K562 (cell line): Measurements from ENCODE around the gene SF3B1. TPM values are rescaled to one million over a fixed set of nuclear protein-coding genes. Genes with fewer than 3 reads are reported as not detected.

Experiments
- ATAC-seq: fragments of 200-7000 bp; cut with Tn5 transposase; 3 replicates; pipeline ENCODE4 v1.9.1; 2020; ENCODE audit warnings: moderate library complexity
- BruUV-seq: library from RNA; stranded (reverse); fragments of 400-500 nt; replicated peaks from 2 replicates; lab custom pipeline; 2021; lab: Mats Ljungman, UMichigan
- CTCF ChIA-PET: fragments of 300-600 bp; formaldehyde crosslinking; extraction: SDS; loops from one replicate; lab custom pipeline; 2021; ENCODE audit warnings: low intra/inter-chr PET ratio; lab: Yijun Ruan, JAX
- POLR2A ChIA-PET: fragments of 300-600, 350-650 bp; sonication (Branson Sonifier 250); formaldehyde crosslinking; extraction: SDS; loops from one replicate; lab custom pipeline; 2021; ENCODE audit warnings: antibody characterized with exemption, inconsistent platforms; lab: Yijun Ruan, JAX
- DNase-seq, 4 experiments: peaks; one replicate each; pipeline versions ENCODE4 v3.0.0 to v3.0.0-alpha.2; 2011 to 2018; ENCODE audit warnings: low spot score in 3 of 4, mixed read lengths in 3 of 4; ENCODE audit errors: extremely low read depth in 1 of 4
- FAIRE-seq: peaks from 2 replicates; lab custom pipeline; 2011; peaks lifted over from hg19 to GRCh38; lab: Jason Lieb, UNC
- H2AFZ ChIP-seq: 2 replicates; pipeline ENCODE4 v1.6.0; 2011; ENCODE audit warnings: low read depth, low read length, control low read depth, inconsistent platforms
- H3K27ac ChIP-seq: fragments of 200-600 bp; 3 replicates; pipeline ENCODE4 v1.8.0; 2011; ENCODE audit warnings: low read depth, mild to moderate bottlenecking, control low read depth, inconsistent platforms, low read length, moderate library complexity, mixed read lengths; ENCODE audit errors: extremely low read depth
- H3K27me3 ChIP-seq, 2 experiments: fragments of 300-600 bp in 1 of 2; 2 replicates in 1 of 2; 3 replicates in 1 of 2; pipeline versions ENCODE4 v1.6.0 to v1.8.0; 2011; ENCODE audit warnings: inconsistent platforms in 2 of 2, low read length in 2 of 2, mild to moderate bottlenecking in 1 of 2, mixed read lengths in 1 of 2, moderate library complexity in 1 of 2; ENCODE audit not compliant: control insufficient read depth in 2 of 2, insufficient read depth in 2 of 2
- H3K36me3 ChIP-seq: fragments of 300-600 bp; 3 replicates; pipeline ENCODE4 v1.8.0; 2011; ENCODE audit warnings: mild to moderate bottlenecking, low read length, inconsistent platforms; ENCODE audit not compliant: control insufficient read depth, insufficient read depth
- H3K4me1 ChIP-seq, 2 experiments: fragments of 200-600 bp in 1 of 2; replicated peaks in 1 of 2; 2 replicates in 1 of 2; 3 replicates in 1 of 2; pipeline versions ENCODE4 v1.5.1 to v1.8.0; 2011; ENCODE audit warnings: inconsistent platforms in 2 of 2, low read length in 2 of 2, mild to moderate bottlenecking in 1 of 2, mixed read lengths in 1 of 2, moderate library complexity in 1 of 2; ENCODE audit not compliant: control insufficient read depth in 2 of 2, insufficient read depth in 2 of 2
- H3K4me2 ChIP-seq: 2 replicates; pipeline ENCODE4 v1.6.1; 2011; ENCODE audit warnings: low read length, control low read depth, inconsistent platforms, mixed read lengths; ENCODE audit not compliant: insufficient read depth
- H3K4me3 ChIP-seq: fragments of 200-600 bp; sonication (generic), shearing (Covaris generic); 2 replicates; pipeline ENCODE4 v1.5.1; 2016; ENCODE audit warnings: control low read depth, inconsistent platforms
- H3K79me2 ChIP-seq: fragments of 200-600 bp; 3 replicates; pipeline ENCODE4 v1.8.0; 2011; ENCODE audit warnings: low read length, inconsistent platforms; ENCODE audit not compliant: control insufficient read depth, insufficient read depth
- H3K9ac ChIP-seq, 2 experiments: 2 replicates each; pipeline versions ENCODE4 v1.6.0 to v1.6.1; 2011; ENCODE audit warnings: low read depth in 2 of 2, low read length in 2 of 2, control low read depth in 1 of 2, inconsistent platforms in 1 of 2, mild to moderate bottlenecking in 1 of 2, mixed read lengths in 1 of 2; ENCODE audit not compliant: insufficient read depth in 1 of 2
- H3K9me1 ChIP-seq: one replicate; pipeline ENCODE4 v1.6.0; 2011; ENCODE audit warnings: inconsistent platforms, mild to moderate bottlenecking, low read length, moderate library complexity; ENCODE audit not compliant: control insufficient read depth, insufficient read depth
- H3K9me3 ChIP-seq: replicated peaks from 2 replicates; pipeline ENCODE4 v1.5.1; 2011; ENCODE audit warnings: low read depth, low read length, inconsistent platforms; ENCODE audit not compliant: control insufficient read depth, insufficient read depth
- H4K20me1 ChIP-seq: replicated peaks from 2 replicates; pipeline ENCODE4 v1.6.1; 2011; ENCODE audit warnings: low read length, inconsistent platforms, mixed read lengths; ENCODE audit not compliant: control insufficient read depth, insufficient read depth
- ARID2 ChIP-seq: fragments of 450-650 bp; IDR thresholded peaks from 2 replicates; pipeline ENCODE4 v1.6.1; 2017; ENCODE audit warnings: antibody characterized with exemption, mild to moderate bottlenecking
- CBFA2T2 ChIP-seq: fragments of 450-650 bp; conservative IDR thresholded peaks from 2 replicates; pipeline ENCODE4 v1.6.1; 2017; ENCODE audit warnings: mild to moderate bottlenecking
- CSDE1 ChIP-seq, 2 experiments: fragments of 450-650 bp; IDR thresholded peaks; 2 replicates each; pipeline ENCODE4 v1.6.1; 2016; ENCODE audit warnings: mild to moderate bottlenecking in 1 of 2
- HMBOX1 ChIP-seq: sonication (generic); IDR thresholded peaks from 2 replicates; pipeline ENCODE4 v1.6.1; 2016
- MTA2 ChIP-seq: fragments of 450-650 bp; IDR thresholded peaks from 2 replicates; pipeline ENCODE4 v1.6.1; 2016; ENCODE audit warnings: low read depth
- MYC ChIP-seq, 2 experiments: fragments of 250-450 bp in 1 of 2; sonication (Bioruptor Pico) in 1 of 2; IDR thresholded peaks; 2 replicates each; pipeline versions ENCODE4 v1.5.1 to v1.6.1; 2012 to 2021; ENCODE audit warnings: low read depth in 2 of 2, borderline replicate concordance in 1 of 2, improper control_type of control experiment in 1 of 2, low read length in 1 of 2, mild to moderate bottlenecking in 1 of 2, moderate library complexity in 1 of 2
- THAP7 ChIP-seq: fragments of 250-450 bp; sonication (Bioruptor Pico); IDR thresholded peaks from 2 replicates; pipeline ENCODE4 v1.5.0; 2021
- ZC3H8 ChIP-seq: fragments of 450-650 bp; IDR thresholded peaks from 2 replicates; pipeline ENCODE4 v1.6.1; 2017
- ZFP30 ChIP-seq: fragments of 250-450 bp; sonication (Bioruptor Pico); IDR thresholded peaks from 2 replicates; pipeline ENCODE4 v1.8.0; 2022; ENCODE audit warnings: moderate library complexity, mild to moderate bottlenecking, inconsistent platforms, borderline replicate concordance
- ZKSCAN3 ChIP-seq: fragments of 250-450 bp; sonication (Bioruptor Pico); IDR thresholded peaks from 2 replicates; pipeline ENCODE4 v1.4.0; 2020
- ZNF280B ChIP-seq: fragments of 250-450 bp; sonication (Bioruptor Pico); IDR thresholded peaks from 2 replicates; pipeline ENCODE4 v1.5.1; 2021; ENCODE audit warnings: mild to moderate bottlenecking
- WGBS: fragments of 100-300 bp; shearing (Covaris generic); methylation state at CpG from one replicate; pipeline ENCODE4 v1.1.6; 2016; ENCODE audit warnings: low coverage, mixed read lengths; ENCODE audit not compliant: insufficient coverage; ENCODE audit errors: missing lambda C conversion rate; 5-methylcytosine and 5-hydroxymethylcytosine counted together
- in situ Hi-C: fragments of 300-500 bp; cut with MboI; formaldehyde crosslinking; loops from 4 replicates; pipeline ENCODE4 v1.15.0; 2018; ENCODE audit warnings: inconsistent platforms, mixed read lengths
- intact Hi-C: fragments of 100-400 bp; cut with micrococcal nuclease; formaldehyde crosslinking; loops from 2 replicates; pipeline ENCODE4 v1.14.2; 2022
- polyA plus RNA-seq, 8 experiments: library from polyadenylated mRNA; depleted of rRNA in 4 of 8; stranded (reverse) in 5 of 8; unstranded in 3 of 8; fragments of >200 nt; fragmentation: Nextera tagmentation in 2 of 8; fragmentation: Illumina TruSeq in 1 of 8; extraction: Ambion mirVana in 2 of 8; extraction: Trizol in 1 of 8; gene quantifications; 2 replicates each; pipeline versions ENCODE4 v1.2.1 to v1.2.3, GENCODE V29; 2011 to 2014; ENCODE audit warnings: inconsistent platforms in 1 of 8, missing spikeins in 1 of 8
- total RNA-seq, 7 experiments: library from RNA; depleted of rRNA in 6 of 7; stranded (reverse); fragments of >200 nt in 6 of 7; fragmentation: Illumina TruSeq in 2 of 7; extraction: Trizol in 2 of 7; gene quantifications; 2 replicates each; pipeline versions ENCODE4 v1.2.1 to v1.2.3, GENCODE V29; 2011 to 2021; ENCODE audit warnings: low replicate concordance in 1 of 7

The SF3B1 gene
- total and polyA plus RNA-seq, 9 of the 15 experiments (the other 6 are each of a cell fraction or from before 2014, with no cell fraction given): 96.2 to 377 (median 177) TPM

- H3K27me3 ChIP-seq: no peaks in the 10 kb centered on the region
- POLR2A ChIA-PET: interaction anchor here (0.9 kb wide), 1 partner anchor 11 kb away, joined by 4 read pairs; no protein-coding TSS in a partner anchor
- no peak for FAIRE-seq
Observed at GRCh38 chr2:197446844-197447243, 12.0 kb upstream of the SF3B1 start.

GRCh38 chr2:197445746-197446145, 10.9 kb upstream of the SF3B1 start:
- no peaks in the 10 kb centered on the region for H3K36me3 ChIP-seq
- H3K4me3 ChIP-seq: no peak overlapping the region
- DNase-seq: no peak
- in situ Hi-C loops (no loop called here), intact Hi-C loops (no loop called here)
- BruUV-seq: no TSS peak
- no peak overlapping the region for H3K27ac ChIP-seq
- H3K9ac ChIP-seq: no peak overlapping the region
- CTCF ChIA-PET: no interaction called here
- no peak overlapping the region for H2AFZ ChIP-seq
- POLR2A ChIA-PET: interaction anchor here (0.6 to 0.9 kb wide), 2 partner anchors 10 to 54 kb away, joined by 4 read pairs; partner anchors contain the start of gene HSPD1
- H3K4me2 ChIP-seq: no peak overlapping the region
- H3K79me2 ChIP-seq: no peaks in the 10 kb centered on the region
- no peaks in the 10 kb centered on the region for H3K9me1 ChIP-seq
- no peaks in the 10 kb centered on the region for H3K9me3 ChIP-seq
- TF ChIP-seq CSDE1 (IDR thresholded peaks at IDR 0.05): no peak
- TF ChIP-seq ARID2: no peak
- no peak for TF ChIP-seq ZNF280B
- no peak for TF ChIP-seq ZFP30
- no peak for TF ChIP-seq ZKSCAN3 (CRISPR knock-in tag)
- no peak for TF ChIP-seq THAP7 (CRISPR knock-in tag)
- TF ChIP-seq ZC3H8: no peak
- no peak for TF ChIP-seq MYC (IDR thresholded peaks at IDR 0.05; ENCODE audit: low read depth, low read length)
- no peak for TF ChIP-seq MYC (CRISPR knock-in tag; IDR thresholded peaks at IDR 0.05; ENCODE audit: borderline replicate concordance, low read depth)
- no peak for ATAC-seq
- WGBS: 47% methylated on average over 1 of the region's 1 CpG
- H3K4me1 ChIP-seq: no peaks in the 10 kb centered on the region; a peak in 2 of 5 replicates
- no peaks in the 10 kb centered on the region for H3K27me3 ChIP-seq
- no peak for FAIRE-seq
- H4K20me1 ChIP-seq: no peaks in the 10 kb centered on the region

More at GRCh38 chr2:197446844-197447243, 12.0 kb upstream of the SF3B1 start:
- H3K36me3 ChIP-seq: no peaks in the 10 kb centered on the region
- H3K4me1 ChIP-seq: no peaks in the 10 kb centered on the region; a peak in 2 of 5 replicates
- no peak for DNase-seq
- no peaks in the 10 kb centered on the region for H3K79me2 ChIP-seq
- H3K4me2 ChIP-seq: no peak overlapping the region
- no TSS peak for BruUV-seq
- H3K4me3 ChIP-seq: no peak overlapping the region
- no peak for ATAC-seq
- 0 out of 2 replicates have a peak overlapping the region, but pooled peaks have one; percentile 32 for H2AFZ ChIP-seq
- H4K20me1 ChIP-seq: no peaks in the 10 kb centered on the region
- no peak overlapping the region for H3K27ac ChIP-seq
- H3K9me3 ChIP-seq: no peaks in the 10 kb centered on the region
- no peaks in the 10 kb centered on the region for H3K9me1 ChIP-seq
- in situ Hi-C loops: no loop called here
- CTCF ChIA-PET: no interaction called here
- no peak for TF ChIP-seq MTA2
- TF ChIP-seq HMBOX1: 0 out of 2 replicates have a peak, but pooled peaks have one; percentile 33
- TF ChIP-seq CBFA2T2: 0 out of 2 replicates have a peak, but pooled peaks have one; percentile 13
- no peak overlapping the region for H3K9ac ChIP-seq
- intact Hi-C loops: no loop called here
